ENCODE results near the gene SPDYE4. TPM values are rescaled to one million over a fixed set of nuclear protein-coding genes. Genes with fewer than 3 reads are reported as not detected.

Gene SPDYE4
- polyA plus RNA-seq, 1 of the 3 experiments (the other 2 are of a cell fraction): not detected

GRCh38 chr17:8798846-8799569 lies 40.7 kb upstream of the SPDYE4 start, which contains the start of gene MFSD6L:
Gene MFSD6L, minus strand, starts transcription at chr17:8799365. Its CDS starts 245 bp downstream, at chr17:8799120.
- Histone ChIP-seq H3K9ac (no peak within 1 kb of the TSS), H3K4me2 (no peak within 1 kb of the TSS), H4K20me1 (ENCODE audit: insufficient read depth) (no peaks in the 10 kb centered on the region), H3K79me2 (ENCODE audit: insufficient read depth) (no peaks in the 10 kb centered on the region), H3K27me3 (ENCODE audit: insufficient read depth) (peaks cover 54% of the 10 kb centered on the region), H3K9me3 (no peaks in the 10 kb centered on the region), H3K4me3 (ENCODE audit: low read depth in 2 of 2, low read length in 1 of 2) (no peak within 1 kb of the TSS), H3F3A (replicated peaks; ENCODE audit: insufficient read depth) (no peaks in the 10 kb centered on the region), H3K36me3 (replicated peaks in 1 of 2; ENCODE audit: control insufficient read depth in 1 of 2, insufficient read depth in 2 of 2, low read length in 1 of 2) (no peaks in the 10 kb centered on the region), H3K27ac (ENCODE audit: low read depth in 2 of 2, low read length in 1 of 2) (no peak within 1 kb of the TSS), H3K4me1 (ENCODE audit: control insufficient read depth in 1 of 2, insufficient read depth in 2 of 2, low read depth in 1 of 2, low read length in 1 of 2) (no peaks in the 10 kb centered on the region), H2AFZ (ENCODE audit: low read depth) (no peak within 1 kb of the TSS), H3K9me2 (no peaks in the 10 kb centered on the region)
- ChIA-PET CTCF (interaction anchor here (1.2 to 2.2 kb wide), 2 partner anchors 13 to 22 kb away, joined by 3 to 15 read pairs; no protein-coding TSS in a partner anchor), POLR2A (no interaction called here)
- WGBS (ENCODE audit: low lambda C conversion rate): 46% methylated on average over 20 of the region's 62 CpGs
- TF ChIP-seq RAD21 (IDR thresholded peaks at IDR 0.05; ENCODE audit: low read length): no peak
- no peak for TF ChIP-seq SIN3A (IDR thresholded peaks at IDR 0.05; ENCODE audit: borderline replicate concordance, low read depth, low read length)
- TF ChIP-seq IRF3 (IDR thresholded peaks at IDR 0.05; ENCODE audit: low read depth, low read length): no peak
- no peak for TF ChIP-seq EZH2phosphoT487 (IDR thresholded peaks at IDR 0.05; ENCODE audit: borderline replicate concordance, low read depth)
- no peak for DNase-seq

GRCh38 chr17:8798176-8798845 lies 40.0 kb upstream of the SPDYE4 start:
- no peak overlapping the region for H3K4me2 ChIP-seq
- H4K20me1 ChIP-seq (ENCODE audit: insufficient read depth): no peaks in the 10 kb centered on the region
- TF ChIP-seq TEAD4 (IDR thresholded peaks at IDR 0.05; ENCODE audit: borderline replicate concordance, insufficient read depth): no peak
- TF ChIP-seq CTCF (IDR thresholded peaks at IDR 0.05): no peak
- TF ChIP-seq PBX3 (IDR thresholded peaks at IDR 0.05): no peak
- no peak for TF ChIP-seq MXI1 (IDR thresholded peaks at IDR 0.05; ENCODE audit: low read depth, low read length)
- no peak for TF ChIP-seq MAX (IDR thresholded peaks at IDR 0.05; ENCODE audit: low read depth)
- no peak for TF ChIP-seq SMC3 (IDR thresholded peaks at IDR 0.05; ENCODE audit: low read depth, low read length)
- no peak for TF ChIP-seq TCF12 (IDR thresholded peaks at IDR 0.05)
- TF ChIP-seq RAD21 (IDR thresholded peaks at IDR 0.05; ENCODE audit: low read length): no peak
- no peak overlapping the region for H3K9ac ChIP-seq
- H2AFZ ChIP-seq (ENCODE audit: low read depth): no peak overlapping the region
- no peak overlapping the region for H3K27ac ChIP-seq (ENCODE audit: low read depth in 2 of 2, low read length in 1 of 2)
- no peak overlapping the region for H3K4me3 ChIP-seq (ENCODE audit: low read depth in 2 of 2, low read length in 1 of 2)
- H3K27me3 ChIP-seq (ENCODE audit: insufficient read depth): peaks cover 47% of the 10 kb centered on the region
- POLR2A ChIA-PET: no interaction called here
- 33% methylated on average over 18 of the region's 23 CpGs for WGBS (ENCODE audit: low lambda C conversion rate)
- CTCF ChIA-PET: interaction anchor here (1.2 to 1.5 kb wide), 3 partner anchors 12 to 52 kb away, joined by 3 to 8 read pairs (median 4); no protein-coding TSS in a partner anchor
- H3K9me2 ChIP-seq: no peaks in the 10 kb centered on the region
- no peaks in the 10 kb centered on the region for H3K4me1 ChIP-seq (ENCODE audit: control insufficient read depth in 1 of 2, insufficient read depth in 2 of 2, low read depth in 1 of 2, low read length in 1 of 2)
- H3K79me2 ChIP-seq (ENCODE audit: insufficient read depth): no peaks in the 10 kb centered on the region
- no peaks in the 10 kb centered on the region for H3K36me3 ChIP-seq (replicated peaks in 1 of 2; ENCODE audit: control insufficient read depth in 1 of 2, insufficient read depth in 2 of 2, low read length in 1 of 2)
- H3F3A ChIP-seq (replicated peaks; ENCODE audit: insufficient read depth): no peaks in the 10 kb centered on the region
- no peaks in the 10 kb centered on the region for H3K9me3 ChIP-seq
- DNase-seq: no peak
